ENCODE measurements around the gene SLC25A15.

The SLC25A15 gene

DNA sequence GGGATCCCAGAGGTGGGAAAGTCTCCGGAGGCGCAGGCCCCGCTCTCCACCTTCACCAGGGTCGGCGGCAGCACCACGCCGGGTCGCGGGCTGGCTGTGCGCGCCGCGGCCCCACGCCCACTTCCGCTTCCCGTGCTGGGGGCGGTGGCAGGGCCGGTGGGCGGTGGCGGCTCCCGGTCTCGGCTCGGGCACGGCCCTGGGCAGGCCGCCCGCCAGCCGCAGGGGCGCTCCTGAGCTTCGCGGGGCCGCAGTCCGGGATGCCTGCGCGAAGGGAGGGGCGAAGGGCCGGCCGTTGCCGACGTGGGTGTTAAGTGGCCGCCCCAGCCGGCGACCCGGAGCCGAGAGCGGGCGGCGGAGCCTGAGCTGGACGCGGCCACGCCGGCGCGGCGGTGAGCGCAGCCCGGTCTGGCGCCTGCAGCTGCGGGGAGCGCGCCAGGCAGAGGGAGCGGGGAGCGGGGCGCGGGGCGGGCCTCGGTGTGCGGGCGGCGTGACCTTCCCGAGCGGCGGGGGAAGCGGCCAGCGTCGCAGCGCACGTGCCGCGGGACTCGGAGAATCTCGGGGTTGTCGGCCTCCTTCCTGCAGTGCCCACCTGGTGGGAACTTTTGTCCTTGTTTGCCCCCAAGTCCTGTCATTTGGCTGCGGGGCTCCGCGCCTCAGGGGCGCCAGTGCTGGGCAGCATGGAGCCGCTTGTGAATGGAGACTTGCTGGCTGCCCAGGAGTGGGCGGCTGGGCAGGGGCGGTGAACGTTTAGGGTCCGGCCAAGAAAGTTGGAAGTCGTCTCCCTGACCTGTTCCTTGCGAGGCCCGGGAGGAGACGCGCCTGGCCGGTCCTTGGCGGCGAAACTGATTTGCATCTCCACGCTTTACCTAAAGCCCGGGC is at the start of gene SLC25A15:
Gene SLC25A15 (plus strand): TSS at position 337 of the 879 bp plus-strand sequence. CDS start 3,616 bp downstream, outside the sequence.
- DNase-seq, result peak; percentile 89

DNA sequence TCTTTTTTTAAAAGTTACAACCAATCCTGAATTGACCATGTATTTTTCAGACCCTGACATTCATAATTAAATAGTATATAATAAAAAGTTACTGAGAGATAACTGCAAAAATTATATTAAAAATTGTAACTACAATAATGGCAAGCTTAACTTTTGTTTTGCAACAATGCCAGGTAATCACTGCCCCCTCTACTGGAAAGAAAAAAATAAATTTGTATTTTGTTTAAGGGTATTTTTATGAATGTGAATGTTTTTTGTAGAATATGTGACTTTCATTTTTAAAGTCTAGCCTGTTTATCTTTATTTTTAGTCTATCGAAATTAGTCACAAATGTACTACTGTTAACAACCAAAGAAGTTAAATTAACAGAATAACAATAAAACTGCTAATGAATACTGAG is 40.1 kb upstream of the SLC25A15 start:
- no peak for DNase-seq

DNA sequence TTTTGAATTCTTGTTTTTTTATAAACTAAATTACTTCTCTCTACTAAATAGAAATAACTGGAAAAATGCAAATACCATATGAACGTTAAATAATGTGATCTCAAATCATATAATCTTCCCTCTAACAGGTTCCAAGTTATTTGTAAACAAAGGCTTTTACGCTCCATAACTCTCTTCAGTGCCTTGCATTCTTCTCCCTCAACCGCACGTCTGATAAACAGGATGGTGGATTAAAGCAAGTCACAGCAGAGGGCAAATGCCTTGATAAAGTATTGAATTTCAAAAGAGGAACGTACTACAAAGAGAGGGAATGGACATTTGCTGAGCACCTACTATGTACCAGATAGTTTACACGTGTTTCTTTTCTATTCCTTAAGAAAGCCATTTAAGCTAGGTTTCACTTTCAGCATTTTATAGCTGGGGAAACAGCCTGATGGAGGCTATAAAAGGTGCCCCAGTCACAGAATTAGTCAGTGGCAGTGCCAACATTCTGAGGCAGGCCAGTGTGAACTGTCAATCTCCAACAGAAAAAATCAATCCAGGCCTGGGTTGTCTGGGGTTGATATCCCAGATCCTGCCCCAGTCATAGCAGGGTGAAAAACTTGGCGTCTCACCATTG is 34.2 kb upstream of the SLC25A15 start:
- DNase-seq, result no peak

DNA sequence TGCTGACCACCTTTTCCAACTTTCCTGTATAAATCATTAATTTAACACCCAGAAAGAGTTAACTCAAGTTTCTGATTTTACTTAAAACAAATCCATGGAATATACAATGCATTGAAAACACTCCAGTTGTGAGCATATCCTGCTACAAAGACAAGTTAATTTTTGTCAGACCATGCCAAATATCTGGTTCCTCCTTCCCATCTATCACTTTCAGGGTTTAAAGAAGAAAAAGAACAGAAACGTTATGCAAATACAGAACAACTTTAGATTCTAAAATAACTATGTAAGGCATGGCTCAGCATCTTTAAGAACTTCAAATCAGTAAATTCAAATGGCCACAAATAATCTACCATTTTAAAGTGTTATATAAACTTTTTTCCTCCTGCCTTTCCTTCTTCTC is 33.4 kb upstream of the SLC25A15 start:
- no peak for DNase-seq

DNA sequence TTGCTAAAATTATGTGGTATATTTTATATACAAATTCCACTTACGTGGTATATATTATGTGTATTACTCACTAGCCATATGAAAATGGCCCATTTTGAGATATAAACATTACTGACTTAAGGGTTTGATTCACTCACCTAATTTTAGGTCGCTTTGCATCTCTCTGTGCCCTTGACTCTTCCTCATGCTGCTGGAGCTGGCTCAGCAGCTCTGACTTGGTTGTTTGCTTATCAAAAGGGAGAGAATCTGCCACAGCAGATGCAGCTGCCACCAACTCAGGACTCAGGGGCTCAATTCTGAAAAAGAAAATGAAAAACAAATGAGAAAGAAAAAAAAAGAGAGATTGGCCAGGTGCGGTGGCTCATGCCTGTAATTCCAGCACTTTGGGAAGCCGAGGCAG is 30.6 kb upstream of the SLC25A15 start:
- DNase-seq, result no peak

DNA sequence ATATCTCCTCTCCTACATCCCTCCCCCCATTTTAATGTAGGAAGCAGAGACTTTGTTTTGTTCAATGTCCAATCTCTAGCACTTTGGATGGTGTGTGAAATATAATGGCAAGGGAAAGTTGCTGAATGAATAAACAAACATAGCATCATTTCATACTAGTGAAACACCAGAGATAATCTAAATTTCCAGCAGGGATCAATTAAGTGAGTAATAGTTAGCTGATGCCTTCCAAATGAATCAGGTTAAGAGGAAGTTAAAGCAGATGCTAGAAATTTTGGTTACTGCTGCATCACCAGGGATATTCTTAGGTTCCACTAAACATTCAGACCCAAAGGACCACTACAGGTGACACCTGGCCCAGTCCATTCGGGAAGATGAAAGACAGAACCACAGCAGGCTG is 26.6 kb upstream of the SLC25A15 start:
- DNase-seq, result no peak

DNA sequence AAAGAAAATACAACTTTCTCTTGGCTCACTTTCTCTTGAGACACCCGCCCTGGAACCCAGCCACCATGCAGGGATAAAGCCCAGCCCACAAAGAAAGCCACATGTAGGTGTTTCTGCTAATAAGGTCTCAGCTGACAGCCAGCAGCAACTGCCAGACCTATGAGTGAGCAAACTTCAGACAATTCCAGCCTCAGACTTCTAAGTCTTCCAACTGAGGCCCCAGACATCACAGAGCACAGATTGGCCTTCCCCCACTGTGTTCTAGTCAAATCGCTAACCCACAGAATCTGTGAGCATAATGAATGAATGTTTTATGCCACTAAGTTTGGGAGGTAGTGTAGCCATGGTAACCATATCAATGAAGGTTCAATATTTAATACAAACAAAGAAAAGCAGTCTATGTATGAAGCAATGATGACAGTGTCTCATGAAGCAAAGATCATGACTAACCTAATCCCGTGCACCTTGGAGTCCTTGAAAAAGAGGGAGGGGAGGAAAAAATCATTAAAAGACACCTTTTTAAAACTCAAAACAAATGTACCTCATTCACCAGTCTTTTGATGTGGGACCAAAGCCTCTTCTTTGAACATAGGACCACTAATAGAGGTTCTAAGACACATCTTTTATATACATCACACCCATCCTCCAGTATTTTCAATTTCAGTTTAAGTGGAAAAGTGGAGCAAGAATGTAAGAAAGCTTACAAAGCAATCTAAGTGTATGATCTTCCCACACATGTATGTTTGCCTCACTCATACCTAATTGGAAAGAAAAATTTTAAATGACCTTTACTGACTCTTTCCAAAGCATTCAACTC is 24.6 kb upstream of the SLC25A15 start:
- DNase-seq, result no peak

DNA sequence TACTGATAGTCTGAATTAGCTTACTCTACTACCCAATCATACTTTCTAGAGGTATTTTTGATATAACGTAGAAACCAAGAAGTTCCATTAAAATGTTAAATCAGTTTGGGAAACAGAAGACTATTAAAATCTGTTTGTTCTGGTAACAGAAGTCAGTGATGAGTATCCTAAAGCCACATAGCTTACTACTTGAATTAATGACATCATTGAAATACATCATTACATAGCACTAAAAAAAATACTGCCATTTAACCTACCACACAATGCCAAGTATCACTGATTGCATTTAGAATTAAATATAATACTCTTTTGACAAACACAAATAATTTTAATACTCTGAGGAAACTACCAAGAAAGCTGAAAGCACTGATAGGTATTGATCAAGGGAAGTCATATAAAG is 23.8 kb upstream of the SLC25A15 start:
- no peak for DNase-seq

DNA sequence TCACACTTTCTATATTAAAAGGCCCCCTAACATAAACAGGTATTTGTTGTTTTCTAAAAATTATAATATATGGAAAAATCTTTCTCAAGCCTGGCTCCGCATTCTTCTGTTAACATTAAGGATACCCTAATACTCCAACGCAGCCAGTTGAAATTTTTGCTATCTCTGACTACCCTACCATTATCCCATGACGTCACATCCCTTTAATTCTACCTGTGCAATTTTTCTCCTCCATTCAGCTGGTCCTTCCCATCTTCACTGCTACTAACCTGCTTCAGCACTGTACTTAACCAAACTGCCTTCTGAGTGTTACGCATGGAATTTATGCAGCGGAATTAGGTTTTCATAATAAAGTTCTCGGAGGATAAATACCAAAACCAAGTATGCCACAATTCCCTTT is 19.4 kb upstream of the SLC25A15 start:
- no peak for DNase-seq

DNA sequence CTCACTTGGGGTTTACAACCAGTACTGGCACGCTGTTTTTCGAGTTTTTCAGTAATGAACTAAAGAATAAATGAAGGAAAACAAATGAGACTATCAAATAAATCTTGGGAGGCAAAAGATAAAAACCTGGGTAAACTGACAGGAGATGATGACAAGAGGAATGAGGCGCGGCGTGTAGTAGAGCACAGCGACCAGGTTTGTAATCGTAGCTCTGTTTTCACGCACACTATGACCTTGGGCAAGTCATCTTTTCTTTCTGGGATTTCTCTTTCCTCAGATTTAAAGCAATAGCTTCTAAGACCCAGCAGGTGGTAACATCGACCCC is 18.8 kb upstream of the SLC25A15 start:
- no peak for DNase-seq

DNA sequence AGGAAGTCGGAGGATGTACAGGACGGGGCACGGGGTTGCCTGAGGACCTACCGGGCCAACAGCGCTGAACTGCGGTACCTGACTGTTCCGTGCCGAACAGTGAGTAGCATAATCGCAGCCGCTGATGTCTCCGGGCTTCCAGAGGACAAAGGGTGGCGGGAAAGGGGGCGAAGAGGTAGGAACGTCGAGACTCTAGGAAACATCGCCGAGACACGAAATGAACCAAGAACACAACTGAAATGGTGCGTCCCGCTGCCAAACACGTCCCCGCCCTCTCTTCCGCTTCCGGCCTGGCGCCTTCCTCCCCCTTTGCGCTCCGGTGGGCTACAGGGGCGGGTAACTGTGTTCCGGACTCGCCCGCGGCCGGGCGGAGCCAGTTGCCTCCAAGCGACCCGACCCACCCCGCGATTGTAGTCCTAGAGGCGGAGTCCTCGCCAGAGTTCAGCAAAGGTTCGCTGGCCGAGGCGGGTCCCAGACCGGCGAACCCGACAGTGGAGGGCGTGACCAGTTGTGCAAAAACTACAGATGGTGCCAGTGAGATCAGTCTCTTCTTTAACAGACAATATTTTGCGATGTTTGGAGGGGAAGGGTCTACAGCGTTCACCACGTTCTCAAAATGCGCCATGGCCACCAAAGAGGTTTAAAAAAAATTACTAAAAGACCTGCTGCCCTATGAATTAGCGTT is 18.3 kb upstream of the SLC25A15 start, which contains the start of gene MRPS31:
Gene MRPS31 (minus strand): TSS at position 257 of the 685 bp plus-strand sequence. CDS start 54 bp downstream, at position 203.
- DNase-seq, result peak; percentile 98

DNA sequence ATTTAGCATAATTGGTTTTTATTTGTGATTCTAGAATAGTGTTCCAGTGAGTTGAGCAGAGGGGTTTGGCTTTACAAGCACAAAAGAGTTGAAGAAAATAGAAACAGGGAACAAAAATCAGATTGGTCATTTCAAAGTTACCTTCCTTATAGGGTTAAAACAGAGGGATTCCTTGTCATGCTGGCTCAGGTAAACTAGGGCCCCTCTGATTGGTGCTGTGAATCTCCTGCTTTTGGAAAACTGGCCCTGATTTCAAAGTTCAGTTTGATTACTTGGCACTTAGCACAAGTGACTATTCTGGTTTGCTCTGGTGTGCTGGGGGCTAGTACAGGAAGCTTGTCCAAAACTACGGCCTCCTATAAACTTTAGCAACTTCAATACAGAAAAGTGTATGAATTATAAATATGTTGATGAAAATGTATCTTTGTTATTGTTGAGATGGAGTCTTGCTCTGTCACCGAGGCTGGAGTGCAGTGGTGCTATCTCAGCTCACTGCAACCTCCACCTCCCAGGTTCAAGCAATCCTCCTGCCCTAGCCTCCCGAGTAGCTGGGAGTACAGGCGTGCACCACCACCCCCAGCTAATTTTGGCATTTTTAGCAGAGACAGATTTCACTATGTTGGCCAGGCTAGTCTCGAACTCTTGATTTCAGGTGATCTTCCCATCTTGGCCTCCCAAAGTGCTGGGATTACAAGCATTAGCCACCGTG is 16.5 kb upstream of the SLC25A15 start:
- DNase-seq, result no peak

DNA sequence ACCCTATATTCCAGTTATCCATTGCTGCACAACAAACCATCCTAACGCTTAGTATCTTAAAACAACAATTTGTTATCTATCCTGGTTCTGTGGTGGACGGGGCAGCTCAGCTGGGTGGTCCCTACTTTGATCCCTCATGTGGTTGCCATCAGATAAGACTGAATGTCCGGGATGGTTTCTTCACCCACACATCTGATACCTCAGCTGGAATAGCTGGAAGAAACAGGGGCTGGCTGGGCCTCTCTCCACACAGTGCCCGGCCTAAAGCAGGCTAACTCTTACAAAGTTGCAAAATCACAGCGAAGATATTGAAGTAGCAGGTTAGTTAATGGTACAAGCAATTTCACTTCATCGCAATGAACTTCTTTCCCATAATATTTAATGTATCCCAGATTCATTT is 14.7 kb upstream of the SLC25A15 start:
- no peak for DNase-seq

DNA sequence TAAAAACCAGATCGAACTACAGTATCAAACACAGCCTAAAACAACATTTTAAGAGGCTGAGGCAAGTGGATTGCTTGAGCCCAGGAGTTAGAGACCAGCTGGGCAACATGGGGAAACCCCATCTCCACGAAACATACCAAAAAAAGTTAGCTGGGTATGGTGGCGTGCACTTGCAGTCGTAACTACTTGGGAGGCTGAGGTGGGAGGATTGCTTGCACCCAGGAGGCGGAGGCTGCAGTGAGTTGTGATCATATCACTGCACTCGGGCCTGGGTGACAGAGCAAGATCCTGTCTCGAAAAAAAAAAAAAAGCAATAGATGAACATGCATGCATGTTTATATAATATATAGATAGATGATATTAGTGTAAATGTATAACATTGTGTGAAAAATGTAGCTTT is 13.2 kb upstream of the SLC25A15 start:
- DNase-seq, result no peak

DNA sequence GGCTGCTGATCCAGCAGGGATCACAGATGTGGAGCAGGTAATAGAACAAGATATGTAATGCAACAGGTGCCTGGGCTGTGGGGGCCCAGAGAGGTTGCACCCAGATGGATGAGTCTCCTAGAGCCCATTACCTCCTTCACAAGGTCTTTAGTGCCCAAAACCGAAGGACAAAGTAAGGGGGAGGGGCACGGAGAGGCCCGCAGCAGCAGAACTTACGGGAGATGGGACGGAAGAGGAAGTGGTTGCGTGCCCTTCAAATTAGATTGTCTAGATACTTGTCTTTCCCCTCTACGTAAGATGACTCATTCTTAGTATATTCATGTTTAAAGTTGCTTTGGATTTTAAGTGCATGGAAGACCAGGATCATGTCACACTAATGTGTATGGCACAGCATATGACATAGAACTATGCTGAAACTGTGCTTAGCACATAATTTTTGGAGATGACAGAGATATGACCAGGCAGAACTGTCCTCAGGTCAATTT is 12.7 kb upstream of the SLC25A15 start:
- DNase-seq, result no peak

DNA sequence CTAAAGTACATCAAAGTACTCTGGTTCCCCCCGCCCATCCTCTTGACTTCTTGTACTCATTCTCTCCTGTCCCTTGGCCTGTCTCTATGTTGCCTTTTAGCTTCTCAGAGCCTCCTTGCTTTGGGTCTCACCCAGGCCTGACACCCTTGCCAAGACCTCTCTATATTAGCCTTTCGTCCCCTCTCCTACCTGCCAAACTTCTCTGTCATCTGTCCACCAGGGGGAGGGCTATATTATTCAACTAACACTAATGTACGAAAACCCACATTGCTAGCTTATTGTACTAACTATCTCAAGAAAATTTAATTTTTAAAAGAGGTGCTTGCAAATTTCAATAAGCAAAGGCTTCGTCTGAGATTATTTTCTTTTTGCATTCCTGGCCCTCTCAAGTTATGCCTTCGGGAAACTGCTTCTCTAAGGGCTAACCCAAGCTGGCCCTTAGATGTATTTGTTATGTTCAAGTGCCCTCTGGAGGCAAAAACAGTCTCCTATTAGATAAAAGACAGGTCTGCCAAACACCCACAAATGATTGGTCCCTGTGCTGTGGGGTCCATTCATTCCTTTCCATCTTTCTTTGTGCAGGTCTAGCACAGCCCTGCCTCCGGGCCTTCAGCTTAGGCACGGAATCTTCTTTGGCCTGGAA is 12.1 kb upstream of the SLC25A15 start:
- peak; percentile 88 for DNase-seq

DNA sequence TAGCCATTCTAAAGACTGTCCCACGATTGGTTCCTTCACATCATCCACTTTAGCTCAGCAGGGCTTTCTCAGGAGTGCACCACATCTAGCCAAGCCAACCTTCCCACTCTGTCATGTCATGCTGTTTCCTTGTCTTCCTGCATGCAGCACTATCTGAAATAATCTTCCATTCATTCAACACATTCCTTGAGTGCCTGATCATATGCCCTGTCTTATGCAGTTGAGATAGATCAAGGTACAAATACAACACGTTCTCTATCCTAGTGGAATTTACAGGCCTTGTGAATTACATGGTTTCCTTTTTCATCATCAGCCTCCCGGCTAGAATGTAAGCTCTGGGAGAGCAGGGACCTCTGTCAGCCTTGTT is 11.6 kb upstream of the SLC25A15 start:
- no peak for DNase-seq

DNA sequence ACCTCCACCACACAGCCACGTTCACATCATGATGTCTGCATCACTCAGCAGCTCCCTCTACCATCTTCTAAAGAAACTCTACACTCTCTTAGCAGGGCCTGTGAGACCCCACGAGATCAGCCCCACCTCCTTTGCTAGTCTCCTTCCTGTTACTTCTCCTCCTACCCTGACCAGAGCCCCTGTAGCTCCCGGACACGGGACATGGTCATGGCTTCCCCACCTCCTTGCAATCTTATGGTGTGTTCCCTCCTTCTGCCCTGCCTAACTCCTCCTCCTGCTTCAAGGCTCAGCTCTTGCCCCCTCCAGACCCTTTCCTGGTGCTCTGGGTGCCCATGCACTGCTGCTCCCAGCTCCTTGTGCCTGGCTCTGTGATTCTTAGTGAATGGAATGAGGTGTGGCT is 10.4 kb upstream of the SLC25A15 start:
- DNase-seq, result peak; percentile 12

DNA sequence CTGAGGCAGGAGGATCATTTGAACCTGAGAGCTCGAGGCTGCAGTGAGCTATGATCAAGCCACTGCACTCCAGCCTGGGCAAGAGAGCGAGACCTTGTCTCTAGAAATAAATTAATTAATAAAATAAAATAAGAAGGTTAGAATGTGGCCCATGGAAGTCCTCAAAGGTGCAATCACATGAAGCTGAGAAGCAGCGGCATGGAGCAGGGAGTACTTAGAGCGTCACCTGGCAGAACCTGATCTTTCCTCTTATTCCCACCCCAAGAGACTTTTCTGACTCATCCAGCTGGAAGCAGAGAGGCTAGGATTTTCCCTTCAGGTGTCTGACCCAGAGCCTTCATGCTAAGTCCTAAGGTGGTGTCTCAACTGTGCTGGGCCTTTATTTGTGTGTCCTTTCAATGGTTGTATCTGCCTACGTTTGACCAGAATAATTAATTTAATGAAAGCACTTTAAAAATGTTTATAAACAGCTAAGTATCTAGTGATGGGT is 9.6 kb upstream of the SLC25A15 start:
- DNase-seq, result no peak

DNA sequence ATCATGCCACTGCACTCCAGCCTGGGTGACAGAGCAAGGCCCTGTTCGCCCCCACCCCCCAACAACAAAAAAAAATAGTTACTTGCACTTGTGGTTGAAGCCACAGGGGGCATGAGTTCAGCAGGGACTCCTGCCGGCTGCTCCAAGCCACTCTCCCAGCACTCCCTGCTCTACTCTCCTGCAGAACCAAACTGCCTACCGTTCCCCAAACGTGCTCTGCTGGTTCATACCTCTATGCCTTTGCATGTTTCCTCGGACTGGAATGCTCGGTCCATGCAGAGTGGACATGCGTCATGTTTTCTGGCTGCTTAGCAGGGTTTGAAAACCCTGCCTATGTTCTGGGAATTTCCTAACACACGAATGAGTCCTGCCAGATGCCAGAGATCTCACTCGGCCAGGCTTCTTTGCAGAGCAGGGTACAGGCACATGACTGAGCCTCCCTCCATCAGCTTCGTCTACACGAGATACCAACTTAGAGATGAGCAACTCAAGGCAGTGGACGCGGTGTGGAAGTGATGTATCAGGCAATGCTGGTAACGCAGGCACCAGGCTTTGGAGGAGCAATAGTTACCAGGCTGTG is 8.5 kb upstream of the SLC25A15 start:
- peak; percentile 51 for DNase-seq

DNA sequence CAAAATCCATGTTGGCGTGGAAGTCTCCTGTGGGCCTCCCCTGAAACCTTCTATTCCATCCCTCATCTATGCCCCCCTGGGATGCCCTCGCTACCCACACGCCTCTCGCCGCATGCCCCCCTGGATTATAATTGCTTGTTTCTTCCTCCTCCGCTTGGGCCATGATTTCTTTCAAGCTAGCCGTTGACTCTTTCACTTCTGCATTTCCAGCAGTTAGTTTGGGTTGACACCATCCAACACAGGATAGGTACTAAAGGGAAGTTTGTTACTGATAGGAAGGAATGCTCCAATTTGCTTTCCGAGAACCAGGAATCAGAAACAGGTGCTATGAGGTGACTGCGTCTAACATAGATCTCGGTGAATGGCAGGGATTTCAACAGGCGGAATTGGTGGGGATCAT is 7.7 kb upstream of the SLC25A15 start:
- peak; percentile 48 for DNase-seq

Data from NCI-H82 (cell line).